Fibroblast of pulmonary artery (primary cell): ENCODE results near the gene ALDH1A1.

ENCODE experiments used
- DNase-seq: peaks from one replicate; pipeline ENCODE4 v3.0.0-alpha.2; 2010; ENCODE audit warnings: low read depth
- H3K4me3 ChIP-seq: replicated peaks from 2 replicates; pipeline ENCODE4 v1.5.1; 2011; ENCODE audit warnings: low read depth, mild to moderate bottlenecking, control low read depth, low read length, moderate library complexity
- CTCF ChIP-seq: IDR thresholded peaks from 2 replicates; pipeline ENCODE4 v1.5.1; 2011; ENCODE audit warnings: mild to moderate bottlenecking, control low read depth, low read length, inconsistent platforms; ENCODE audit errors: missing control alignments

ALDH1A1 gene

GRCh38 chr9:72855321-72855720, 97.5 kb downstream of the ALDH1A1 start:
- H3K4me3 ChIP-seq = no peak overlapping the region
- TF ChIP-seq CTCF = no peak

More at GRCh38 chr9:72855321-72855720, 97.5 kb downstream of the ALDH1A1 start:
- no peak for DNase-seq
